ENCODE measurements around the gene GATA5.

DNA sequence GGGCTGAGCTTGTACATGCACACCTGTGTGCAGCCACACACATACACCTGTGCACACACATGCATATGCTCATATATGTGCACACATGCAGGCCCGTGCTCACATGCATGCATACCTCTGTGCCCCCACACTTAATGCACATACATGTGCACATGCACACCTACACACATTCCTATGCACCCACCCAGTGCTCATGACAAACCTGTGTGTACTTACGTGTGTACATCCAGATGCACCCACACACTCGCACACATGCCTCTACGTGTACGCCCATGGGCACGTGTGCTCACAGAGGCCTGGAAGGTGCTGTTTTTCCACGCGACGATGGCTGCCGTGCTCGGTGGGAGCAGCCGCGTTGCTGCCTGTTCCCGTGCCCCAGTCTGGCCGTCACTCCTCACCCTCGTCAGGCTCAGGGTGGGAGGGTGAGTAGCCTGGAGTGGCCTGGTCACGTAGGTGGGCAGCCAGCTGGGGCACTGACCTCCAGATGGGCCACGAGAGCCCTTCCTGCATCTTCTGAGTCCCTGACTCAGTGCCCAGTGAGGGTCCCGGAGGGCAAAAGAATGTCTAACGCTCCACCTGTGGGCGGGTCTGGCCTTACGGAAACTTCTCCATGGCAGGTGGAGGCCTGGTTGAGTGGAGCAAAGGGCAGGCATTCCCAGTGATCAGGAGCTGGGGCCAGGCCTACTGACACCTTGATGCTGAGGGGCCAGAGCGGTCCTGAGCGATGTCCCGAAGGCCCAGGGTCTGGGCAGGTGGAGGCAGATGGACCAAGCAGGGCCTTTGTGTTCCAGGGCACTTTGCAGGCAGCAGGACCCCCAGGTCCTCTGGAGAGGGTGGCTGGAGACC is 8.0 kb upstream of the GATA5 start:
- TF ChIP-seq, protein P1, sequence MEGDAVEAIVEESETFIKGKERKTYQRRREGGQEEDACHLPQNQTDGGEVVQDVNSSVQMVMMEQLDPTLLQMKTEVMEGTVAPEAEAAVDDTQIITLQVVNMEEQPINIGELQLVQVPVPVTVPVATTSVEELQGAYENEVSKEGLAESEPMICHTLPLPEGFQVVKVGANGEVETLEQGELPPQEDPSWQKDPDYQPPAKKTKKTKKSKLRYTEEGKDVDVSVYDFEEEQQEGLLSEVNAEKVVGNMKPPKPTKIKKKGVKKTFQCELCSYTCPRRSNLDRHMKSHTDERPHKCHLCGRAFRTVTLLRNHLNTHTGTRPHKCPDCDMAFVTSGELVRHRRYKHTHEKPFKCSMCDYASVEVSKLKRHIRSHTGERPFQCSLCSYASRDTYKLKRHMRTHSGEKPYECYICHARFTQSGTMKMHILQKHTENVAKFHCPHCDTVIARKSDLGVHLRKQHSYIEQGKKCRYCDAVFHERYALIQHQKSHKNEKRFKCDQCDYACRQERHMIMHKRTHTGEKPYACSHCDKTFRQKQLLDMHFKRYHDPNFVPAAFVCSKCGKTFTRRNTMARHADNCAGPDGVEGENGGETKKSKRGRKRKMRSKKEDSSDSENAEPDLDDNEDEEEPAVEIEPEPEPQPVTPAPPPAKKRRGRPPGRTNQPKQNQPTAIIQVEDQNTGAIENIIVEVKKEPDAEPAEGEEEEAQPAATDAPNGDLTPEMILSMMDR (tag by site-specific recombination; IDR thresholded peaks at IDR 0.05) = no peak
- no peak for TF ChIP-seq YY1 (tag by site-specific recombination; IDR thresholded peaks at IDR 0.05)
- TF ChIP-seq, protein P2, sequence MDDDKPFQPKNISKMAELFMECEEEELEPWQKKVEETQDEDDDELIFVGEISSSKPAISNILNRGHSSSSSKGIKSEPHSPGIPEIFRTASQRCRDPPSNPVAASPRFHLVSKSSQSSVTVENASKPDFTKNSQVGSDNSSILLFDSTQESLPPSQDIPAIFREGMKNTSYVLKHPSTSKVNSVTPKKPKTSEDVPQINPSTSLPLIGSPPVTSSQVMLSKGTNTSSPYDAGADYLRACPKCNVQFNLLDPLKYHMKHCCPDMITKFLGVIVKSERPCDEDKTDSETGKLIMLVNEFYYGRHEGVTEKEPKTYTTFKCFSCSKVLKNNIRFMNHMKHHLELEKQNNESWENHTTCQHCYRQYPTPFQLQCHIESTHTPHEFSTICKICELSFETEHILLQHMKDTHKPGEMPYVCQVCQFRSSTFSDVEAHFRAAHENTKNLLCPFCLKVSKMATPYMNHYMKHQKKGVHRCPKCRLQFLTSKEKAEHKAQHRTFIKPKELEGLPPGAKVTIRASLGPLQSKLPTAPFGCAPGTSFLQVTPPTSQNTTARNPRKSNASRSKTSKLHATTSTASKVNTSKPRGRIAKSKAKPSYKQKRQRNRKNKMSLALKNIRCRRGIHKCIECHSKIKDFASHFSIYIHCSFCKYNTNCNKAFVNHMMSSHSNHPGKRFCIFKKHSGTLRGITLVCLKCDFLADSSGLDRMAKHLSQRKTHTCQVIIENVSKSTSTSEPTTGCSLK (tag by site-specific recombination; IDR thresholded peaks at IDR 0.05) = no peak
- TF ChIP-seq ZNF521 (tag by site-specific recombination; IDR thresholded peaks at IDR 0.05) = no peak
- no peak for TF ChIP-seq KLF16 (tag by site-specific recombination; IDR thresholded peaks at IDR 0.05)
- no peak for TF ChIP-seq GLI2 (tag by site-specific recombination; IDR thresholded peaks at IDR 0.05; ENCODE audit: borderline replicate concordance, low read depth)

All from HEK293 (cell line).